Measurements from ENCODE around the gene TANC1.

The TANC1 gene

GRCh38 chr2:159063677-159064076 lies 95.2 kb downstream of the TANC1 start:
- DNase-seq (ENCODE audit: low spot score), result no peak

- DNase-seq (ENCODE audit: low spot score), result no peak
Observed at GRCh38 chr2:159064446-159065301, 96.2 kb downstream of the TANC1 start.

GRCh38 chr2:159065313-159065712 lies 96.9 kb downstream of the TANC1 start:
- DNase-seq (ENCODE audit: low spot score), result no peak

GRCh38 chr2:159065891-159066290 lies 97.5 kb downstream of the TANC1 start:
- DNase-seq (ENCODE audit: low spot score), result no peak

- DNase-seq (ENCODE audit: low spot score), result no peak
Observed at GRCh38 chr2:159066541-159067156, 98.2 kb downstream of the TANC1 start.

- no peak for DNase-seq (ENCODE audit: low spot score)
Observed at GRCh38 chr2:159067971-159068370, 99.5 kb downstream of the TANC1 start.

- DNase-seq (ENCODE audit: low spot score), result no peak
Observed at GRCh38 chr2:159069229-159069628, 100.8 kb downstream of the TANC1 start.

- no peak for DNase-seq (ENCODE audit: low spot score)
Observed at GRCh38 chr2:159070235-159070634, 101.8 kb downstream of the TANC1 start.

- no peak for DNase-seq (ENCODE audit: low spot score)
Observed at GRCh38 chr2:159071190-159071915, 102.9 kb downstream of the TANC1 start.

GRCh38 chr2:159072795-159073194 lies 104.4 kb downstream of the TANC1 start:
- no peak for DNase-seq (ENCODE audit: low spot score)

- DNase-seq (ENCODE audit: low spot score), result peak; percentile 67
Observed at GRCh38 chr2:159073256-159073655, 104.8 kb downstream of the TANC1 start.

GRCh38 chr2:159074605-159075004 lies 106.2 kb downstream of the TANC1 start:
- no peak for DNase-seq (ENCODE audit: low spot score)

- DNase-seq (ENCODE audit: low spot score), result no peak
Observed at GRCh38 chr2:159075727-159076126, 107.3 kb downstream of the TANC1 start.

- no peak for DNase-seq (ENCODE audit: low spot score)
Observed at GRCh38 chr2:159076241-159076640, 107.8 kb downstream of the TANC1 start.

GRCh38 chr2:159077869-159078268 lies 109.4 kb downstream of the TANC1 start:
- no peak for DNase-seq (ENCODE audit: low spot score)

GRCh38 chr2:159078443-159078842 lies 110.0 kb downstream of the TANC1 start:
- no peak for DNase-seq (ENCODE audit: low spot score)

GRCh38 chr2:159080641-159081040 lies 112.2 kb downstream of the TANC1 start:
- DNase-seq (ENCODE audit: low spot score), result no peak

GRCh38 chr2:159082119-159082518 lies 113.7 kb downstream of the TANC1 start:
- no peak for DNase-seq (ENCODE audit: low spot score)

GRCh38 chr2:159084384-159085370 lies 116.2 kb downstream of the TANC1 start:
- DNase-seq (ENCODE audit: low spot score), result peak; percentile 66

GRCh38 chr2:159086342-159086741 lies 117.9 kb downstream of the TANC1 start:
- DNase-seq (ENCODE audit: low spot score), result no peak

- no peak for DNase-seq (ENCODE audit: low spot score)
Observed at GRCh38 chr2:159086826-159087225, 118.4 kb downstream of the TANC1 start.

- no peak for DNase-seq (ENCODE audit: low spot score)
Observed at GRCh38 chr2:159088906-159089305, 120.5 kb downstream of the TANC1 start.
